Stimulated activated CD8-positive, alpha-beta memory T cell treated with anti-CD3 and anti-CD28 coated beads, Interleukin-12 subunit alpha, Interleukin-12 subunit beta, amount 100 ng/mL, for 24 hours (primary cell): Measurements from ENCODE around the gene MADCAM1.

Source experiments
- DNase-seq: peaks from one replicate; pipeline ENCODE4 v3.0.0-alpha.2; 2020; ENCODE audit errors: extremely low read depth

Gene MADCAM1

DNA sequence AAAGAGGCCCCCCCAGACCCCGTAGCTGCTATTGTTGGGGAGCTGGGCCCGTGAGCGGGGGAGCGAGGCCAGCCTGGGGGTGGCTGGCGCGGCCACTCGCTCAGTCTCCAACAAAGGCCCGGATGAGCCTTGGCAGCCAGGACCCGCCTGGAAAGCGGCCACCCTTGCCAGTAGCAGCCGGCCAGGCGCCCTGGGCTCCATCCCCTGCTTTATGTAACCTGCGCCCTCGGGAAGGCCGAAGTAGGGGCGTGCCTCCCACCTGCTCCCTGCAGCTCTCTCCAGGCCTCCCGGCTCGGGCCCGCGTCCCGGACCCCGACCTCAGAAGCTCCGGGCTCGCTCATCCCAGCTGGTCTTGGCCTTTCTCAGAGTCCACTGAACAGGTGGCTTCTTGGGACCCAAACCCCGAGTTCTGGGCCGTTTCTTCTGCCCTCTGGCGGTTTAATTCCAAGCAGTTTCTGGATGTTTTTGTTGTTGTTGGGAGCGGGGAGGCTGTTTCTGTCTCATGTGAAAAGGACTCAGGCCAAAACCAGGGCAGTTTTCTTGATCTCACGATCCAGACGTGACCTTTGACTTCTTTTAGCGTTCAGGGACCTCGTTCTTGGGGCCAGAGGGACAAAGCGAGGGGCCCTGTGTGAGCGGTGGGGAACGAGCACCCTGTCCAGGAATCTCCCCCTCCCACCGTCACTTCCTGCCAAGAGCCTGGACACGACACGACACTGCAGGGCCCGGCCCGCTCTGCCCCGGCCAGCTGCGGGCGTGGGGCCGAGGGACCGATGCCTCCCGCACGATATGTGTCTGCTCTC lies 36.5 kb downstream of the MADCAM1 start:
- DNase-seq = no peak

- no peak for DNase-seq
Observed at GRCh38 chr19:533364-534058, 37.2 kb downstream of the MADCAM1 start.

- no peak for DNase-seq
Observed at GRCh38 chr19:534088-534487, 37.8 kb downstream of the MADCAM1 start.

- DNase-seq = no peak
Observed at GRCh38 chr19:535017-535835, 38.9 kb downstream of the MADCAM1 start.

GRCh38 chr19:536031-536880 lies 40.0 kb downstream of the MADCAM1 start:
- no peak for DNase-seq

DNA sequence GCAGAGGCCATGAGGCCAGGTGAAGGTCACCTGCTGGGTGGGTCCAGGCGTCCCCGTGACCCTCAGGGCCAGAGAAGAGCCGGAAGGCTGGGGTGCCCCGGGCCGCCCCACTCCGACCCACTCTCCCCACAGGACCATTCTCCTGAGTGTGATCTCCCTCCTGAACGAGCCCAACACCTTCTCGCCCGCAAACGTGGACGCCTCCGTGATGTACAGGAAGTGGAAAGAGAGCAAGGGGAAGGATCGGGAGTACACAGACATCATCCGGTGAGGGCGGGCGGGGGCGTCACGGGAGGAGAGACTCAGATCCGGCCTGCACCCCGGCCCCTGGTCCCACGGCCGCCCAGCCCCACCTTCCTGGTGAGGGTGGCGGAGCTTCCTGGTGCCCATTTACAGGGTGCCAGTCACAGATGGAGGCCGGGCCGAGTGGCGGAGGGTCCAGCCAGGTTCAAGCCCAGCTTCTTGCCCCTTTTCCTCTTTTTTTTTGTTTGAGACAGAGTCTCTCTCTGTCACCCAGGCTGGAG lies 40.7 kb downstream of the MADCAM1 start:
- DNase-seq = no peak

- no peak for DNase-seq
Observed at GRCh38 chr19:538641-539428, 42.5 kb downstream of the MADCAM1 start.

DNA sequence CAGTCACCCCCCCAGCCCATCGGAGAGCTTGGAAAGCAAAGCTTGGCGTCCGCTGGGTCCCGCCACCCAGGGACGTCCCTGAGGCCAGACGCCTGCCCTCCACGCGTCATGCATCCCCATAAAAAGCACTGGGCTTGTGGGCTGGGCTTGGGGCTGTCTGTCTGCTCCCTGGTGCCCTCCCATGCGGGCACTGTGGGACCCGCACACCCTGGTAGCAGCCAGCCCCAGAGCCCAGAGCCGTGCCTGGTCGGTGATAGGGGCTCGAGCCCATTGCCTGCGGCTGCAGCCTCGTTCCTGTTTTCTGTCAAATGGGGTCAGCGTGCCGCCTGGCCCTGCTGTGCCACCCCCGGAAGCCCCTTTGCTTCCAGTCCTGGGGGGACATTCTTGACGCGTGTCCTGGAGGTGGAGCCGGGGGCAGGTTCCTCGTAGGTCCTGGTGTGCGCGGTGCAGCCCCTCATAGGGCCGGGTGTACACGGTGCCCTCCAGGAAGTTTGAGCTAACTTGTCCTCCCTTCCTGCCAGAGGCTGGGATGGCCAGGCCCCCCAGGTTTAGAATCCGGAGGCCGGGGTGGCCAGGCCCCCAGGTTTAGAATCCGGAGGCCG lies 43.2 kb downstream of the MADCAM1 start:
- DNase-seq = no peak

- no peak for DNase-seq
Observed at GRCh38 chr19:540867-541637, 44.8 kb downstream of the MADCAM1 start.

DNA sequence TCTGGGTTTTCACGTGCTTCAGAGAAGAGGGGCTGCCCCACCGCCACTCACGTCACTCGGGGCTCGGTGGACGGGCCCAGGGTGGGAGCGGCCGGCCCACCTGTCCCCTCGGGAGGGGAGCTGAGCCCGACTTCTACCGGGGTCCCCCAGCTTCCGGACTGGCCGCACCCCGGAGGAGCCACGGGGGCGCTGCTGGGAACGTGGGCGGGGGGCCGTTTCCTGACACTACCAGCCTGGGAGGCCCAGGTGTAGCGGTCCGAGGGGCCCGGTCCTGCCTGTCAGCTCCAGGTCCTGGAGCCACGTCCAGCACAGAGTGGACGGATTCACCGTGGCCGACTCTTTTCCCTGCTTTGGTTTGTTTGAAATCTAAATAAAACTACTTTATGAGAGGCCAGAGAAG lies 45.4 kb downstream of the MADCAM1 start:
- DNase-seq = no peak

DNA sequence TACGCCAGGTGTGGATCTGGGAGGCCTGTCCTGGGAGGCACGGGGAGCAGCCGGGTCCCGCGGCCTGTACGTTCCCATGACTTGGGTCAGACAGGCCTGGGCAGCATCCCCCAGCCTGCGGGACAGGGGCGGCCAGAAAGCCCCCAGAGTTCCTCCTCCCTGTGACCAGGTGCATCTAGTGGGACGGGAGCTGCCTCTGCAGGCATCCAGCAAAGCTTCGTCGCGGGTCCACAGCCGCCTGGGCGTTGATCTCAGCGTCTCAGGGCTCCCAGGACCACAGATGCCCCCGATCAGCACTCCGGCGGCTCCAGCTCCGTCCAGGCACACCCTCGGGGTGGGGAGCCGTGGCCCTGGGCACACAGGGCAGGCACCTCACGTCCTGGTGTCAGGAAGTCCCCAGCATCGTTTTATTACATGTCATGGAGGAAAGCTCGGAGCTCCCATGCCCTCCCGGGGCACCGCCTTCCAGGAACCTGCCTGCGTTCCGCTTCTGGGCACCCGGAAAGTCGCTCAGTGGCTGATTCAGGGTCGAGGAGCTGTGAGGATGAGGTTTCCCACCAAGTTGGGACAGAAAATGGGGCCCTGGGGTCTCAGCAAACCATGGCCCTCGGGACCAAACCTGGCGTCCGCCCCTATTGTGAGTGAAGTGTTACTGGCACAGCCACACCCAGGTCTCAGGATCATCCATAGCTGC lies 46.0 kb downstream of the MADCAM1 start:
- DNase-seq = no peak

GRCh38 chr19:543910-544608 lies 47.8 kb downstream of the MADCAM1 start, which contains the start of gene GZMM:
Gene GZMM, plus strand, starts transcription at chr19:544053. Its CDS starts 19 bp downstream, at chr19:544072.
- peak; percentile 47 for DNase-seq

DNA sequence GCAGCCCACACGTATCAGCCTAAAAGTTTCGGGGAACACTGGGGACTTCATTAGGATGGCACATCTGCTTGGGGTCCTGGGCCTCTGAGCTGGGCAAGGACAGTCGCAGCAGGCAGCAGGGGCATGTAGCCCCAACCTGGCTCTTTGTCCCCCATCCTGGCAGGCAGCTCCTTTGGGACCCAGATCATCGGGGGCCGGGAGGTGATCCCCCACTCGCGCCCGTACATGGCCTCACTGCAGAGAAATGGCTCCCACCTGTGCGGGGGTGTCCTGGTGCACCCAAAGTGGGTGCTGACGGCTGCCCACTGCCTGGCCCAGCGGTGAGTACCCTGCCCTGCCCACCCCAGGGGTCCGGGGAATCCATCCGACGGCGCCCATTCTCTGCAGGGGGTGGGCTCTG lies 50.8 kb downstream of the MADCAM1 start:
- DNase-seq = no peak

- no peak for DNase-seq
Observed at GRCh38 chr19:547836-548720, 51.8 kb downstream of the MADCAM1 start.

GRCh38 chr19:548886-549830 lies 52.9 kb downstream of the MADCAM1 start:
- no peak for DNase-seq

DNA sequence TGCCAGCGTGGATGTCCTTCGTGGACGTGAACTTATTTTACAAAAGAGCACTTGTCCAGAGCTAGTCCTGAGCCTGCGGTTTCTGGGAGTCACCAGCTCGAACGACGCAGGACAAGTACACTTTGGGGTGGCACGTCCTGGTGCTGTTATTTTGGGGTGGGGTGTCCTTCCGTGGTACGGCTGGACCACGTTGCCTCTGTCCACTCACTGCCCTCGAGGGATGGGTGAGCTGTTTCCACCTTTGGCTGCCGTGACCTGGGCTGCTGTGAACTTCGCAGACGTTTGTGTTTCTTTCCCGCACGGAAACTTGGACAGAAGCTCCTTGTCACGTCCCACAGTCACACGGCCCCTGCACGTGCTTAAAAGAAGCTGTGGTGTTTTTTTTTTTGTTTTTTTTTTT lies 58.5 kb downstream of the MADCAM1 start:
- DNase-seq = no peak
